HFFc6 (cell line): ENCODE measurements around the gene SOCS7. TPM values are rescaled to one million over a fixed set of nuclear protein-coding genes. Genes with fewer than 3 reads are reported as not detected.
A peak's percentile ranks its signal among the peaks of the same experiment; 100 is the strongest.

Experiments used
- DNase-seq: peaks from one replicate; pipeline ENCODE4 v3.0.0-alpha.2; 2018
- H3K27ac Mint-ChIP-seq: 2 replicates; pipeline ENCODE4 v1.8.0; 2020; ENCODE audit warnings: mild to moderate bottlenecking, mixed read lengths
- H3K27me3 Mint-ChIP-seq: 2 replicates; pipeline ENCODE4 v1.8.0; 2021; ENCODE audit warnings: mild to moderate bottlenecking, moderate library complexity, mixed read lengths; ENCODE audit not compliant: insufficient read depth
- H3K36me3 Mint-ChIP-seq: 2 replicates; pipeline ENCODE4 v1.8.0; 2021; ENCODE audit warnings: low read depth, mixed read lengths
- H3K4me1 Mint-ChIP-seq: 2 replicates; pipeline ENCODE4 v1.8.0; 2020; ENCODE audit warnings: low read depth, mixed read lengths
- H3K4me3 Mint-ChIP-seq: 2 replicates; pipeline ENCODE4 v1.8.0; 2020; ENCODE audit warnings: mild to moderate bottlenecking, moderate library complexity, mixed read lengths
- H3K9me3 Mint-ChIP-seq: 2 replicates; pipeline ENCODE4 v1.8.0; 2020; ENCODE audit warnings: mild to moderate bottlenecking, mixed read lengths
- CTCF ChIP-seq: fragments of 200-600 bp; sonication (generic); IDR thresholded peaks from 2 replicates; pipeline ENCODE4 v1.5.0; 2021; ENCODE audit warnings: antibody characterized with exemption, mild to moderate bottlenecking
- total RNA-seq, 6 experiments: library from RNA; stranded (reverse); fragmentation: NEBNext Ultra II Directional; extraction: Animal tissue kit (Norgen Biotek cat#: 25700); gene quantifications; 2 replicates in 1 of 6; 3 replicates in 5 of 6; pipeline ENCODE4 v1.2.3, GENCODE V29; 2021

SOCS7 gene
- total RNA-seq, 6 experiments from 2014 or later, result 9.7 to 13.8 (median 11.1) TPM

GRCh38 chr17:38425031-38425430 lies 73.4 kb downstream of the SOCS7 start:
- Mint-ChIP-seq H3K36me3 (no peaks in the 10 kb centered on the region), H3K4me3 (no peak overlapping the region), H3K27me3 (peaks cover 4% of the 10 kb centered on the region), H3K9me3 (no peaks in the 10 kb centered on the region), H3K27ac (no peak overlapping the region), H3K4me1 (peaks cover 48% of the 10 kb centered on the region)
- no peak for TF ChIP-seq CTCF
- no peak for DNase-seq

GRCh38 chr17:38425744-38426143 lies 74.1 kb downstream of the SOCS7 start:
- Mint-ChIP-seq H3K4me3 (no peak overlapping the region), H3K27ac (no peak overlapping the region), H3K9me3 (no peaks in the 10 kb centered on the region), H3K4me1 (peaks cover 55% of the 10 kb centered on the region), H3K36me3 (no peaks in the 10 kb centered on the region), H3K27me3 (peaks cover 4% of the 10 kb centered on the region)
- TF ChIP-seq CTCF, result no peak
- DNase-seq, result no peak

GRCh38 chr17:38426441-38426840 lies 74.8 kb downstream of the SOCS7 start:
- DNase-seq, result no peak
- no peak overlapping the region for H3K27ac Mint-ChIP-seq
- no peaks in the 10 kb centered on the region for H3K9me3 Mint-ChIP-seq
- H3K4me3 Mint-ChIP-seq, result no peak overlapping the region
- TF ChIP-seq CTCF, result no peak
- H3K36me3 Mint-ChIP-seq, result no peaks in the 10 kb centered on the region
- H3K27me3 Mint-ChIP-seq, result peaks cover 2% of the 10 kb centered on the region
- peaks cover 54% of the 10 kb centered on the region for H3K4me1 Mint-ChIP-seq

GRCh38 chr17:38427160-38427949 lies 75.7 kb downstream of the SOCS7 start:
- H3K4me1 Mint-ChIP-seq, result peaks cover 49% of the 10 kb centered on the region
- peak overlapping the region; percentile 87 for H3K4me3 Mint-ChIP-seq
- no peak for TF ChIP-seq CTCF
- H3K9me3 Mint-ChIP-seq, result no peaks in the 10 kb centered on the region
- DNase-seq, result no peak
- H3K36me3 Mint-ChIP-seq, result no peaks in the 10 kb centered on the region
- H3K27me3 Mint-ChIP-seq, result peaks cover 2% of the 10 kb centered on the region
- H3K27ac Mint-ChIP-seq, result peak overlapping the region; percentile 83

- Mint-ChIP-seq H3K27me3 (peaks cover 3% of the 10 kb centered on the region), H3K4me1 (peaks cover 49% of the 10 kb centered on the region), H3K9me3 (no peaks in the 10 kb centered on the region), H3K27ac (peak within 1 kb of the TSS; percentile 83), H3K4me3 (peak within 1 kb of the TSS; percentile 87), H3K36me3 (0 out of 2 replicates have a peak, but pooled peaks cover under 1% of the 10 kb centered on the region)
- TF ChIP-seq CTCF, result no peak
- DNase-seq, result peak; percentile 67
These were observed 76.5 kb downstream of the SOCS7 start, which contains the start of gene ARHGAP23 for GRCh38 chr17:38428112-38428642. ARHGAP23 (plus strand) TSS chr17:38428464; CDS start chr17:38428486, 22 bp downstream.
